Muscle of leg (tissue), 11 donors: ENCODE measurements around the gene DACT2. TPM values are rescaled to one million over a fixed set of nuclear protein-coding genes. Genes with fewer than 3 reads are reported as not detected.
A peak's percentile ranks its signal among the peaks of the same experiment; 100 is the strongest.

Experiments used
- DNase-seq: peaks from one replicate; pipeline ENCODE4 v3.0.0; 2013
- H3K27ac ChIP-seq: one replicate; pipeline ENCODE4 v1.5.1; 2013; ENCODE audit warnings: mild to moderate bottlenecking, low read length, control low read depth
- H3K27me3 ChIP-seq: one replicate; pipeline ENCODE4 v1.6.1; 2013; ENCODE audit warnings: low read length; ENCODE audit not compliant: control insufficient read depth, insufficient read depth
- H3K36me3 ChIP-seq: one replicate; pipeline ENCODE4 v1.6.1; 2013; ENCODE audit warnings: low read length; ENCODE audit not compliant: control insufficient read depth, insufficient read depth
- H3K4me1 ChIP-seq: one replicate; pipeline ENCODE4 v1.6.1; 2013; ENCODE audit warnings: low read length; ENCODE audit not compliant: control insufficient read depth, insufficient read depth
- H3K4me3 ChIP-seq: one replicate; pipeline ENCODE4 v1.5.1; 2013; ENCODE audit warnings: low read length, control low read depth
- H3K9me3 ChIP-seq: replicated peaks from 2 replicates; pipeline ENCODE4 v1.6.1; 2013; ENCODE audit warnings: low read depth, low read length; ENCODE audit not compliant: control insufficient read depth
- WGBS: methylation state at CpG from one replicate; pipeline ENCODE4 v1.1.5; 2013; ENCODE audit warnings: missing lambda C conversion rate; ENCODE audit not compliant: insufficient coverage; 5-methylcytosine and 5-hydroxymethylcytosine counted together
- polyA plus RNA-seq, 8 donors: library from polyadenylated mRNA; unstranded; fragments of 120-200 nt; gene quantifications; one replicate each; pipeline versions ENCODE4 v1.2.1 to v1.2.3, GENCODE V29; 2013; ENCODE audit warnings: inconsistent platforms in 1 of 8, low replicate concordance in 1 of 8; ENCODE audit not compliant: insufficient read length in 8 of 8, insufficient read depth in 1 of 8
- total RNA-seq: library from RNA; stranded (reverse); fragments of 120-200 nt; gene quantifications from one replicate; pipeline ENCODE4 v1.2.4, GENCODE V29; 2013

The DACT2 gene
- total and polyA plus RNA-seq, 9 donors, result 0.79 to 3.7 (median 1.9) TPM

DNA sequence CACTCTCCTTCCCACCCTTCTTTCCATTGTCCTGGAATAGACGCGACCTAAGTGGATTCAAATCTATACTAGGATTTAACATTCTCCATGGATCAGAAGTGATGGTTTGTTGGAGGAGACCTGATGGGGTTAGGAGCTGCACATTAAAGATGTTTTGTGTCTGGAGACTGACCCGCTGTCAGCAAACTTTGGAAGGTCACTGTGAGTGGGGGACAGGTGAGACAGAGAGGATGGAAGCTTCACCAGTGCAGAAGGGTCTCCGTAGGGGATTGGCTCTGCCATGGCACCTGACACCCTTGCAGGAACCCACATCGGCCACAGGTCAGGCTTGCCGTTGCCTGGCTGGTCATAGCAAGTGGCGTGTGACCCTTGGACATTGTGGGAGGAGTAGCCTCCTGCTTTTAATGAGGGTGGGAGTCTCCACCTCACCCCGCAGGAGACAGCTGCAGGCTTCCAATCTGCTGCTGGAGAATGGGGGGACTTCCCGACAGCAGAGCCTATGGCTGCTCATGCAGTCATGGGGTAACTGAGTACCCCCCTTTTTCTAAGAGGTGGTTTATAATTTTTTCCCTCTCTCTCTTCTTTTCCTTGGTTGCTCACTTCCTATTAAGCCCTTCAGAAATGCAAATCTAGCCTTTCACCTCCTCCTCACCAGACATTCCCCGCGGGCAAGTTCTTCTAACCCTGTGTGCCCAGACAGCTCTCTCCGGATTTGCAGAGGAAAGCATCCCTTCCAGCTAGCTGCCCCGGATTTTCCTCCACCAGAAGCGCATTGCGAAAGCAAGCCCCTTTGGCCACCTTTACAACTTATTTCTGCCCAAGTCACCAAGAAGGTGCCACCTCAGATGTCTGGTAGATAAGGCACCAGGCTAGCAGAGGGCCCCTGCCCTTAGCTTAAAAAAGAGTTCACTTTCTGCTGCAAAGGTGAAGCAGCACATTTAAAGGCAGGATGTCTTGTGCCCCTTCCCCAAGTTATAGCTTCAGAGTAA lies 53.5 kb downstream of the DACT2 start:
- 78% methylated on average over 11 of the region's 15 CpGs for WGBS
- Histone ChIP-seq H3K9me3 (no peaks in the 10 kb centered on the region), H3K27me3 (peaks cover 22% of the 10 kb centered on the region), H3K4me1 (peaks cover 6% of the 10 kb centered on the region), H3K27ac (no peak overlapping the region), H3K36me3 (no peaks in the 10 kb centered on the region), H3K4me3 (no peak overlapping the region)
- no peak for DNase-seq

DNA sequence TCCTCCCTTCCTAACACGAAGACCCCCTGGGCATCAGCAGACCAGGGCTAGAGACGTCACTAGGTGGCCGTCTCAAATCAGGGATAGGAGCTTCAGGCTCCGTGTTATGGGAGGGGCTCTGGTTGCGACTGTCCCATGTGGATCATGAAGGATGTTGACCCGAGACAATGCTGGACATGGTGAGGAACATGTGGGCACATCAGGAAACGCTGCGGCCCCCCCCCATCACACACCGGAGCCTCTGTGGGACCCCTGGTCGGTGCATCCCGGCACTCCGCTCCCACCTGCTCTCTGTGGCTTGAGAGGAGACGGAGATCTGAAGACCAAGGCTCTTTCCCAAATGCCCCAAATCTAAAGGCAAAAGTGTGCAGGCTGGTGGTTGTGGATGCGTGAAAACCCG lies 54.2 kb downstream of the DACT2 start:
- H3K27me3 ChIP-seq, result peaks cover 22% of the 10 kb centered on the region
- no CpG with 5 or more reads among the region's 15 CpGs for WGBS
- no peak for DNase-seq

DNA sequence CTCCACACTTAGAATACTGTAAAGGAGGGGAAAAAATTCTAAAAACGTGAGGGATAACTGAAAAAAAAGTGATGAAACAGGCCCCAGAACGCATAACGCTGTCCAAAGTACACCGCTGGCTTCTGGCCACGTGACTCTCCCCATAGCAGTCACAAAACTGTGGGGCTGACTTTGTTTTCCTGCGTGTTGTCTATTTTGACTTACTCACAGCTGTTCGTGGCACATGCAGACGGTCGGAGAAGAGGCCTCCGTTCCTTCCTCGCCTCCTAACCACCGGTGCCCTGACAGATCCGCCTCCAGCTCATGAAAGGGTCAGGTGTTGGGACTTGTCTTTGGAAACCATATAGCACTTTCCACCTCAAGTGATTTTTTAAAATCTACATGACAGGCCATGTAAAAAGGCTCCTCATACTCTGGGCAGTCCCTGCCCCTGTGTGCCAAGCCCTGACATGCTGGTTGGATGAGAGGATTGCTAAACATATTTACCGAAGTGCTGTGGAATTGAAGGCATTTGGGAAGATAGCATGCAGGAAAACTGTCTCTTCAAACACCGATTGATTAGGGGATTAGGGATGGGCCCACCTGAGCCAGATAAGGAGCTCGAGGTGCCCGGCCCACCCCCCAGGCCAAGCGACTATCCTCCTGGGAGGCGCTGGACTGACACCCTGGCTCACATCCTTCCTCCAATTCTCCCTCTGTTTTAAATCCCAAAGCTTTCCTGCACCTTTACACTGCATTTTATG lies 54.8 kb downstream of the DACT2 start:
- Histone ChIP-seq H3K27ac (no peak overlapping the region), H3K4me1 (peaks cover 6% of the 10 kb centered on the region), H3K4me3 (no peak overlapping the region), H3K27me3 (peaks cover 22% of the 10 kb centered on the region), H3K36me3 (no peaks in the 10 kb centered on the region), H3K9me3 (no peaks in the 10 kb centered on the region)
- 39% methylated on average over 10 of the region's 19 CpGs for WGBS
- DNase-seq, result peak; percentile 74

More for the DNA sequence above, 54.2 kb downstream of the DACT2 start:
- H3K4me3 ChIP-seq, result no peak overlapping the region
- H3K4me1 ChIP-seq, result peaks cover 6% of the 10 kb centered on the region
- no peak overlapping the region for H3K27ac ChIP-seq
- H3K9me3 ChIP-seq, result no peaks in the 10 kb centered on the region
- no peaks in the 10 kb centered on the region for H3K36me3 ChIP-seq

GRCh38 chr6:168263351-168263905 lies 56.1 kb downstream of the DACT2 start:
- 77% methylated on average over 27 of the region's 28 CpGs for WGBS
- peaks cover 6% of the 10 kb centered on the region for H3K4me1 ChIP-seq
- peaks cover 22% of the 10 kb centered on the region for H3K27me3 ChIP-seq
- no peaks in the 10 kb centered on the region for H3K9me3 ChIP-seq
- H3K4me3 ChIP-seq, result no peak overlapping the region
- no peak overlapping the region for H3K27ac ChIP-seq
- DNase-seq, result no peak
- H3K36me3 ChIP-seq, result no peaks in the 10 kb centered on the region

DNA sequence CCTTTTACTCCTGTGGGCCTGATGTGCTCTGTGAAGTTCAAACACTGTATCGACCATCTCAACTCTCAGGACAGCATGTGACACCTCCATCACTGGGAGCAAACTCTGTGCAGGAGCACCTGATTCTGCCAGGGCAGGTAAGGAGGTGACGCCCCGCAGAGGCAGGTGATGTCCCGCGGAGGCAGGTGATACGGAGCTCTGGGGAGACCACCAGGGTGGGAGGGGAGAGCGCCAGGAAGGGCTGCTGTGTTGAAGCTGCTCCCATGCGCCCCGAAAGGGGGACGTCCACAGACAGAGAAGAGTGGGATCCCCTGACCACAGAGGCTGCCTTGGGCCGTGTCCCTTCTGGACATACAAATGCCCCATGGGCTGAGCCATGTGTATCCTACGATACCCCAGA lies 58.3 kb downstream of the DACT2 start:
- H3K36me3 ChIP-seq, result no peaks in the 10 kb centered on the region
- H3K9me3 ChIP-seq, result no peaks in the 10 kb centered on the region
- H3K27ac ChIP-seq, result no peak overlapping the region
- DNase-seq, result no peak
- H3K4me3 ChIP-seq, result no peak overlapping the region
- peaks cover 6% of the 10 kb centered on the region for H3K4me1 ChIP-seq
- peaks cover 20% of the 10 kb centered on the region for H3K27me3 ChIP-seq
- WGBS, result 91% methylated on average over 4 of the region's 12 CpGs

DNA sequence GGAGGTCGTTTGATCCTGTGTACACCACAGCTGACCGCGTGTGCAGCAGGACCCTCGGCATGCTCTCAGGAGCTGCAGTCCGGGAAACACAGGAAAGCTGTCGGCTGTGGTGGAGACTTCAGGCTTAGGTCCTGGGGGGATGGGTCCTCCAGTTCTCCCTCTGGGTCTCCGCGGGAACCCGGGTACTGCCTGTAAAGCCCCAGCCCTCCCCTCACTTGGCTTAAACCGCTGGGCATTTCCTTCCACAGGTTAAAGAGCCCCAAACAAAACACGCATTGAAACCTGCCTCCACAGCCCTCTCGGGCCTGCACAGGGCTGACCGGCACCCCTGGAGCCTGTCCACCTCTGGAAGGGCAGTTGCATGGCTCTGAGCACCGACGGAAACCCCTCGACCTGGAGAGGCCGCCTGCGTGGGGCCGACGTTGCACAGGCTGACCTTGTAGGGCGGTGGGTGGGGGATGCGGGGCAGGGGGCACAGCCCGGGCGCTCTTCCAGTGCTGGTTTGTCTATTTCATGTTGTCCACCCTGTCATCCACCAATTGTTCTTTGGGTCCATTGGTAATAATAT lies 59.1 kb downstream of the DACT2 start:
- peaks cover 6% of the 10 kb centered on the region for H3K4me1 ChIP-seq
- DNase-seq, result no peak
- H3K36me3 ChIP-seq, result no peaks in the 10 kb centered on the region
- 81% methylated on average over 14 of the region's 24 CpGs for WGBS
- peaks cover 16% of the 10 kb centered on the region for H3K27me3 ChIP-seq
- peaks cover under 1% of the 10 kb centered on the region for H3K9me3 ChIP-seq
- H3K27ac ChIP-seq, result no peak overlapping the region
- H3K4me3 ChIP-seq, result no peak overlapping the region

DNA sequence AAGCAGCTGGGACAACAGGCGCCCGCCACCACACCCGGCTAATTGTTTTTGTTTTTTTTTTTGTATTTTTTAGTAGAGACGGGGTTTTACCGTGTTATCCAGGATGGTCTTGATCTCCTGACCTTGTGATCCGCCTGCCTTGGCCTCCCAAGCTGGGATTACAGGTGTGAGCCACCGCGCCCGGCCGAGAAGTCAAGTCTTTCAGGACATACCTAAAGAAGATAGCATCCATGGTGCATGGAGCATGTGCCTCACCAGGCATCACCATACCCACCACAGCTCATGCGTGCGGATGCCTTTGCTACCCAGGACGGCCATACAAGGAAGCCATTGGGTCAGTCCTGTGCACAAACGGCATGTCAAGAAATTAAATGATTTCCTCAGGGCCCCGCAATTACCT lies 60.8 kb downstream of the DACT2 start:
- peaks cover 8% of the 10 kb centered on the region for H3K27me3 ChIP-seq
- no peak for DNase-seq
- H3K4me1 ChIP-seq, result no peaks in the 10 kb centered on the region
- 96% methylated on average over 8 of the region's 15 CpGs for WGBS
- H3K27ac ChIP-seq, result no peak overlapping the region
- H3K4me3 ChIP-seq, result no peak overlapping the region
- peaks cover 9% of the 10 kb centered on the region for H3K9me3 ChIP-seq
- no peaks in the 10 kb centered on the region for H3K36me3 ChIP-seq

DNA sequence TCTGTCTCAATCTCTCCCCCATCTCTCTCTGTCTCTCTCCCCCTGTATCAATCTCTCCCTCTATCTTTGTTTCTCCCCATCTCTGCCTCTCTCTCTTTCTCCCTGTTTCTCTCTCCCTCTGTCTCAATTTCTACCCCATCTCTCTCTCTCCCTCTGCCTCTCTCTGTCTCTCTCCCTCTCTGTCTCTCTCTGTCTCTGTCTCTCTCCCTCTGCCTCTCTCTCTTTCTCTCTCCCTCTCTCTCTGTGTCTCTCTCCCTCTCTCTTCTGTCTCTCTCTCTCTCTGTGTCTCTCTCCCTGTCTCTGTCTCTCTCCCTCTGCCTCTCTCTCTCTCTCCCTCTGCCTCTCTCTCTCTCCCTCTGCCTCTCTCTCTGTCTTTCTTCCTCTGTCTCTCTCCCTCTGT lies 62.6 kb downstream of the DACT2 start:
- H3K9me3 ChIP-seq, result peaks cover 9% of the 10 kb centered on the region
- H3K4me3 ChIP-seq, result no peak overlapping the region
- no peak for DNase-seq
- no peak overlapping the region for H3K27ac ChIP-seq
- H3K4me1 ChIP-seq, result peaks cover 8% of the 10 kb centered on the region
- peaks cover 5% of the 10 kb centered on the region for H3K27me3 ChIP-seq
- H3K36me3 ChIP-seq, result no peaks in the 10 kb centered on the region
